D721Med (cell line): ENCODE measurements around the gene MYOZ2.
A peak's percentile ranks its signal among the peaks of the same experiment; 100 is the strongest.

ENCODE experiments used
- DNase-seq: peaks from one replicate; pipeline ENCODE4 v3.0.0; 2011; ENCODE audit warnings: low spot score; ENCODE audit not compliant: insufficient read length
- FAIRE-seq: peaks from 2 replicates; lab custom pipeline; 2011; peaks lifted over from hg19 to GRCh38; lab: Jason Lieb, UNC
- CTCF ChIP-seq: IDR thresholded peaks from 2 replicates; pipeline ENCODE4 v1.5.1; 2012; ENCODE audit warnings: mild to moderate bottlenecking, control low read depth; ENCODE audit not compliant: insufficient read depth; ENCODE audit errors: missing control alignments

Gene MYOZ2

GRCh38 chr4:119218093-119218492, 82.5 kb downstream of the MYOZ2 start:
- DNase-seq: no peak

GRCh38 chr4:119221412-119221811, 85.8 kb downstream of the MYOZ2 start:
- no peak for FAIRE-seq
- TF ChIP-seq CTCF: no peak

More at GRCh38 chr4:119218093-119218492, 82.5 kb downstream of the MYOZ2 start:
- no peak for TF ChIP-seq CTCF
- FAIRE-seq: peak; percentile 6

GRCh38 chr4:119227690-119228089, 92.1 kb downstream of the MYOZ2 start:
- TF ChIP-seq CTCF: no peak
- FAIRE-seq (no peak), DNase-seq (no peak)

More at GRCh38 chr4:119221412-119221811, 85.8 kb downstream of the MYOZ2 start:
- DNase-seq: no peak

GRCh38 chr4:119228406-119228805, 92.8 kb downstream of the MYOZ2 start:
- FAIRE-seq: no peak
- no peak for TF ChIP-seq CTCF

DNA sequence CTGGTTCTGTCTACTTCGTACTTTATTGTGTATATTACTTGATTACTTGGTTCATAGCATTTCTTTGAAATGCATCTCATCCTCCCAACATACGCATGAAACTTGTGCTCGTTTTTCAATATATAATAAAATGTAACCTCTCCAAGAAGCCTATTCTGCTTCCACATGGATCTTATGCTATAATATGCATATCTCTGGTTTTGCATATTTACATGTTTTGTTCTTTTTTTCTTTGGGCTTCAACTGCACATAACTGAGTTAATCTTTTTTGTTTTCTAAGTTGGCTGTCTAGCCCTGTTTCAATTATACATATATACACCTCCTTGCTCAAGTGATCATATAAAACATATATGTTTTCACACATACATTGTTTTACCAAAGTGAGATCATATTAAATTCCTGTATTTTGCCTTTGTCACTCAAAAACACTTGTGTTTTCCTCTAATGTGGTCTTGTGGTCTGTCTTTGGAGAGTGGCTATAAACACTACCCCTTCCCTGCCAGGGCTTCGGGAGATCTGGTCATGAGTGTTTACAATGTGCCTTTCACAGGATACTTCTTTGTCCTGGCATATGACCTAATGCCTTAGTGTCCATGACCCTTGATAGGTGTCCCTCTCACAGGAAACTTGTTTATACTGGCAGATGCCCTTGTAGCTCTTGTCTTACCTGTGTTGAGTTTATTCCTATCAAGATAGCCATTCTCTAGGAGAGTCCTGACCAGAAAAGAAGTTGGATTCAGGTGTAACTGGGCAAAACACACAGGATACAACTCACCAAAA, 94.5 kb downstream of the MYOZ2 start:
- DNase-seq: no peak
- no peak for TF ChIP-seq CTCF
- FAIRE-seq: no peak

More at GRCh38 chr4:119228406-119228805, 92.8 kb downstream of the MYOZ2 start:
- no peak for DNase-seq

DNA sequence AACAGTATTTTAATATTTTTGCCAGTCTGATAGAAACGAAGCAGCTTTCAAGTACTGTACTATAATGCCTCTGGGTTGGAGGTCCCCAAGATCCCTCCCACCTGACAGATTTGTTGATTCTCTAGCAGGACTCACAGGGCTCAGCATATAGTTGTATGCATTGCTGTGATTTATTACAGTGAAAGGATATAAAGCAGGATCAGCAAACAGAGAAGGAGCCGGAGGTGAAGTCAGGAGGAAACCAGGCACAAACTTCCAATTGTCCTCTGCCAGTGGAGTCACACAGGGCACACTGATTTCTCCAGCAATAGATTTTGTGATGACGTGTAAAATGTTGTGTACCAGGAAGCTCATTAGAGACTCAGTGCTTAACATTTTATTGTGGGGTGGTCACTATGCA, 95.9 kb downstream of the MYOZ2 start:
- TF ChIP-seq CTCF: no peak
- no peak for DNase-seq

DNA sequence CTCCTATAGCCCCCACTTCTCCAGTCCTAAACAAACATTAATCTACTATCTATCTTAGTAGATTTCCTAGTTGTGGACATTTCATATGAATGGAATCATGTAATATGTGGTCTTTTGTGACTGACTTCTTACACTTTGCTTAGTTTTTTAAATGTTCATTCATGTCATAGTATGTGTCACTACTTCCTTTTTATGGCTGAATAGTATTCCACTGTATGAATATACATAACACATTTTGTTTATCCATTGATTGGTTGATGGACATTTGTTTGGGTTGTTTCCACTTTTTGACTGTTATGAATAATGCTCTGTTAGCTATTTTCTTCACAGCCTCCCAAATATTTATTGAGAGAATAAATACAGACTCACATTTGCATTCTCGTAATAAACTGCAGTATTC, 96.7 kb downstream of the MYOZ2 start:
- no peak for TF ChIP-seq CTCF
- FAIRE-seq: no peak
- DNase-seq: no peak

More for the DNA sequence above, 95.9 kb downstream of the MYOZ2 start:
- FAIRE-seq: no peak
